HG03135 (cell line): ENCODE measurements around the gene THSD4.

ENCODE experiments used
- ATAC-seq: cut with Tn5 transposase; IDR thresholded peaks from one replicate; pipeline ENCODE4 v1.9.1; 2021; ENCODE audit warnings: mild to moderate bottlenecking, moderate library complexity; ENCODE audit not compliant: unreplicated experiment

THSD4 gene

GRCh38 chr15:71635735-71636134 is 520.5 kb downstream of the THSD4 start:
- no peak for ATAC-seq

GRCh38 chr15:71638876-71639275 is 523.6 kb downstream of the THSD4 start:
- no peak for ATAC-seq

GRCh38 chr15:71639471-71639870 is 524.2 kb downstream of the THSD4 start:
- ATAC-seq = no peak

GRCh38 chr15:71643918-71644317 is 528.6 kb downstream of the THSD4 start:
- ATAC-seq = no peak

- ATAC-seq = no peak
These were observed 531.7 kb downstream of the THSD4 start for GRCh38 chr15:71646767-71647486.

GRCh38 chr15:71647487-71647808 is 532.2 kb downstream of the THSD4 start:
- no peak for ATAC-seq

- no peak for ATAC-seq
These were observed 532.8 kb downstream of the THSD4 start for GRCh38 chr15:71648095-71648494.

GRCh38 chr15:71649894-71650293 is 534.6 kb downstream of the THSD4 start:
- no peak for ATAC-seq

- ATAC-seq = no peak
These were observed 535.3 kb downstream of the THSD4 start for GRCh38 chr15:71650603-71651002.

- no peak for ATAC-seq
These were observed 536.5 kb downstream of the THSD4 start for GRCh38 chr15:71651750-71652186.

GRCh38 chr15:71654042-71654719 is 538.9 kb downstream of the THSD4 start:
- ATAC-seq = no peak

GRCh38 chr15:71654720-71655174 is 539.5 kb downstream of the THSD4 start:
- ATAC-seq = no peak

- ATAC-seq = no peak
These were observed 541.2 kb downstream of the THSD4 start for GRCh38 chr15:71656425-71656824.

- ATAC-seq = no peak
These were observed 541.9 kb downstream of the THSD4 start for GRCh38 chr15:71657141-71657540.

- ATAC-seq = no peak
These were observed 542.8 kb downstream of the THSD4 start for GRCh38 chr15:71658036-71658435.

- ATAC-seq = no peak
These were observed 543.8 kb downstream of the THSD4 start for GRCh38 chr15:71658827-71659729.

- ATAC-seq = no peak
These were observed 544.4 kb downstream of the THSD4 start for GRCh38 chr15:71659730-71660067.

- no peak for ATAC-seq
These were observed 545.2 kb downstream of the THSD4 start for GRCh38 chr15:71660501-71660900.

GRCh38 chr15:71662306-71662705 is 547.0 kb downstream of the THSD4 start:
- no peak for ATAC-seq

GRCh38 chr15:71664622-71665021 is 549.4 kb downstream of the THSD4 start:
- ATAC-seq = no peak

GRCh38 chr15:71666763-71667620 is 551.7 kb downstream of the THSD4 start:
- no peak for ATAC-seq
